T-helper 17 cell (primary cell): Measurements from ENCODE around the gene AHCYL1. TPM values are rescaled to one million over a fixed set of nuclear protein-coding genes. Genes with fewer than 3 reads are reported as not detected.
"Not testable (repeated sequence)": the region's sequence is repeated elsewhere in the genome, so short reads cannot be mapped to it uniquely, and the experiment has no call there.

Experiments used
- ATAC-seq: fragments of 150-1000 bp; cut with Tn5 transposase; 2 replicates; pipeline ENCODE4 v1.10.0; 2021; ENCODE audit warnings: mild to moderate bottlenecking, moderate library complexity
- DNase-seq, 3 donors: peaks; one replicate each; pipeline versions ENCODE4 v3.0.0 to v3.0.0-alpha.2; 2020 to 2021
- H3K9me3 ChIP-seq: one replicate; pipeline ENCODE4 v1.7.0; 2013; ENCODE audit warnings: low read length, mild to moderate bottlenecking; ENCODE audit not compliant: control insufficient read depth, poor library complexity, severe bottlenecking
- H3K27ac Mint-ChIP-seq: one replicate; pipeline ENCODE4 v1.8.0; 2022; ENCODE audit warnings: mild to moderate bottlenecking, moderate library complexity, mixed read lengths
- H3K27me3 Mint-ChIP-seq: one replicate; pipeline ENCODE4 v1.8.0; 2022; ENCODE audit warnings: mixed read lengths
- H3K36me3 Mint-ChIP-seq: one replicate; pipeline ENCODE4 v1.8.0; 2022; ENCODE audit warnings: low read depth, mixed read lengths
- H3K4me1 Mint-ChIP-seq: one replicate; pipeline ENCODE4 v1.8.0; 2022; ENCODE audit warnings: mild to moderate bottlenecking, mixed read lengths
- H3K4me3 Mint-ChIP-seq: one replicate; pipeline ENCODE4 v1.8.0; 2022; ENCODE audit warnings: mild to moderate bottlenecking, moderate library complexity, mixed read lengths
- total RNA-seq, 4 donors: library from RNA in 2 of 4; stranded (reverse) in 2 of 4; gene quantifications; one replicate each; pipeline ENCODE4 v1.2.3 and lab custom pipeline; 2022 to 2026

The AHCYL1 gene
- total RNA-seq, result 10 to 100 TPM; 16.5 to 21.3 TPM
- 39.7 to 76.5 reads per million in 2 donors for total RNA-seq (lab: John Stamatoyannopoulos, UW)

DNA sequence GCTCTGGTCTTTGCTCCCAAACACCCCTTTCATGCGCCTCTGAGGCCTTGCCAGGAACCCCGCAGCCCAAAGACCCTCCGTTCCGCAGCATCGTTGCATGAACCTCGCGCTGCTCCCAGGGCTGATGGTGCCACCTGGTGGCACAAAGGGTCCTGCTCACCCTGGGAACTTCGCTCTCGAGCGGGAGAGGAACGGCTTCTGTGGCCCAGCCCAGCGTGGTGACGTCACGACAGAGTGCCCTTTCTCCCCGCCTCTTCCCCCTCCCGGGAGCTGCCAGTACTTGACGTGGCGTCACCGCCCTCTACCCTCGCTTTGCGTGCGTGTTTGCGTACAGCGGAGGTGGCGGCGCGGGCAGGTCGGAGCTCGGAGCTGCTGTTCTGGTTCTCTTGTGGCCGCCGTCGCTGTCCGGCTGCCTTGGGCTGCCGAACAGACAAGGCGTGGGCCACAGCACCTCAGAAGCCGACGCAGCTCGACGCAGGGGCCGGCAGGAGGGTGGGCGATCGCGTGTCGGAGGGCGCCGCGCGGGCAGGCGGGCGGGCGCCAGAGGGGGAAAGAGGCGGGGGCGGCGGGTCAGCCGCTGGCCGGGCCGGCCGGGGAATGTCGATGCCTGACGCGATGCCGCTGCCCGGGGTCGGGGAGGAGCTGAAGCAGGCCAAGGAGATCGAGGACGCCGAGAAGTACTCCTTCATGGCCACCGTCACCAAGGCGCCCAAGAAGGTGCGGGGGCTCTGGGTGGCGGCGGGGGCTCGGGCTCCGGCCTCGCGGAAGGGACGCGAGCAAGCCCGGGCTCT, at the start of gene AHCYL1:
TSS of gene AHCYL1 (plus strand) at position 310 of the 791 bp plus-strand sequence. CDS start at position 598, 288 bp downstream.
- H3K36me3 Mint-ChIP-seq, result no peaks in the 10 kb centered on the region
- H3K27ac Mint-ChIP-seq, result peak within 1 kb of the TSS; percentile 96
- DNase-seq, result peak; percentile 96 to 99 (median 98)
- H3K4me3 Mint-ChIP-seq, result peak within 1 kb of the TSS; percentile 99
- ATAC-seq, result peak; percentile 99
- H3K4me1 Mint-ChIP-seq, result peaks cover 34% of the 10 kb centered on the region
- no peaks in the 10 kb centered on the region for H3K9me3 ChIP-seq
- peaks cover 4% of the 10 kb centered on the region for H3K27me3 Mint-ChIP-seq

DNA sequence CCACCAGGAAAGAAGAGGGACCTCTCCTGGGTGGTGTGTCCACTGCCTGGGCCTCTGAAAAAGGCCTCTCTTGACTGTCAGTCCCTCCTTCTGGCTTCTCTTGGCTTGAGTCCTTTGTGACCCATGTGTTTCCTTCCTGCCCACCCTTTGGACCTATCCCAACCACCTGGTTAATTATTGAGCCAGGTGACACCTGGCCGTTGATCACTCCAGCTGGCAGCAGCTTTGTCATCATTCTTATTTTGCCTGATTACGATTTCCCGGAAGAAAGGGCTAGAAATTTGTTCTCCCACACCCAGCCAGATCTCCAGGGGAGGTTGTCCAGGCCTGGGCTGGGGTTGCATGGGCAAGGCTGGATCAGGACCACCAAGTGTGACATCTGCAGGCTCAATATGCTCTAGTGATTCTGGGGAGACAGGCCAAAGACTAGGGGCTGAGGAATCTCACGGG, 49.1 kb upstream of the AHCYL1 start:
- DNase-seq, result no peak
- Mint-ChIP-seq H3K36me3 (no peaks in the 10 kb centered on the region), H3K4me3 (no peak overlapping the region), H3K27me3 (no peaks in the 10 kb centered on the region), H3K4me1 (peaks cover 6% of the 10 kb centered on the region), H3K27ac (no peak overlapping the region)
- no peaks in the 10 kb centered on the region for H3K9me3 ChIP-seq
- no peak for ATAC-seq

- no peaks in the 10 kb centered on the region for H3K9me3 ChIP-seq
- Mint-ChIP-seq H3K4me3 (no peak overlapping the region), H3K27me3 (peaks cover 3% of the 10 kb centered on the region), H3K4me1 (peaks cover 4% of the 10 kb centered on the region), H3K27ac (no peak overlapping the region), H3K36me3 (no peaks in the 10 kb centered on the region)
- no peak for DNase-seq
- no peak for ATAC-seq
Measured at GRCh38 chr1:109937738-109938137, 46.8 kb upstream of the AHCYL1 start.

DNA sequence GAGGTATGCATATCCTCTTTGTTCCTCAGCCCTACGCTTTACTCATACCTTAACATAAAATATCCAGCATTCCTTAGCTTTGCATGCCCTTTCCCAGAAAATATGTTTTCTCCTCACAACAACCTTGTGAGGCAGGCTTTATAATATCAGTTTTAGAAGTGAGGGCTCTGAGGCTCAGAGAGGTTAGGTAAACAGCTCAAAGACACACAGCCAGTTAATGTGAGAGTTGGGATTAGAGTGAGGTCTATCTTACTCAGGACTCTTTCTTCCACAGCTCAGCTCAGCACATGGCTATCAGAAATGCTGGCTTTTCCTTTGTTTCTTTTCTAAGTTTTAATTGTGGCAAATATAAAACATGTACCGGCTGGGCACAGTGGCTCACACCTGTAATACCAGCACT, 46.0 kb upstream of the AHCYL1 start:
- no peak for DNase-seq
- no peaks in the 10 kb centered on the region for H3K36me3 Mint-ChIP-seq
- no peaks in the 10 kb centered on the region for H3K9me3 ChIP-seq
- no peak overlapping the region for H3K27ac Mint-ChIP-seq
- H3K4me1 Mint-ChIP-seq, result peaks cover 4% of the 10 kb centered on the region
- H3K27me3 Mint-ChIP-seq, result peaks cover 4% of the 10 kb centered on the region
- no peak for ATAC-seq
- H3K4me3 Mint-ChIP-seq, result no peak overlapping the region

GRCh38 chr1:109942434-109942833, 42.1 kb upstream of the AHCYL1 start:
- ATAC-seq, result no peak
- H3K9me3 ChIP-seq, result no peaks in the 10 kb centered on the region
- Mint-ChIP-seq H3K4me3 (no peak overlapping the region), H3K27ac (no peak overlapping the region), H3K4me1 (peaks cover 5% of the 10 kb centered on the region), H3K36me3 (peaks cover 5% of the 10 kb centered on the region), H3K27me3 (peaks cover 4% of the 10 kb centered on the region)
- no peak for DNase-seq

GRCh38 chr1:109944541-109944940, 40.0 kb upstream of the AHCYL1 start:
- peaks cover 4% of the 10 kb centered on the region for H3K27me3 Mint-ChIP-seq
- no peak for DNase-seq
- H3K9me3 ChIP-seq, result no peaks in the 10 kb centered on the region
- ATAC-seq, result no peak
- peaks cover 5% of the 10 kb centered on the region for H3K4me1 Mint-ChIP-seq
- peaks cover 5% of the 10 kb centered on the region for H3K36me3 Mint-ChIP-seq
- H3K27ac Mint-ChIP-seq, result no peak overlapping the region
- no peak overlapping the region for H3K4me3 Mint-ChIP-seq

GRCh38 chr1:109946511-109946910, 38.1 kb upstream of the AHCYL1 start:
- Mint-ChIP-seq H3K36me3 (peaks cover 5% of the 10 kb centered on the region), H3K4me1 (peaks cover 5% of the 10 kb centered on the region), H3K27ac (no peak overlapping the region), H3K27me3 (peaks cover 4% of the 10 kb centered on the region), H3K4me3 (no peak overlapping the region)
- ATAC-seq (no peak), DNase-seq (no peak)
- no peaks in the 10 kb centered on the region for H3K9me3 ChIP-seq

GRCh38 chr1:109947582-109948284, 36.8 kb upstream of the AHCYL1 start:
- ATAC-seq (no peak), DNase-seq (no peak)
- no peaks in the 10 kb centered on the region for H3K9me3 ChIP-seq
- peaks cover 5% of the 10 kb centered on the region for H3K36me3 Mint-ChIP-seq
- H3K27ac Mint-ChIP-seq, result peak overlapping the region; percentile 62
- peaks cover 5% of the 10 kb centered on the region for H3K4me1 Mint-ChIP-seq
- peaks cover 1% of the 10 kb centered on the region for H3K27me3 Mint-ChIP-seq
- no peak overlapping the region for H3K4me3 Mint-ChIP-seq

DNA sequence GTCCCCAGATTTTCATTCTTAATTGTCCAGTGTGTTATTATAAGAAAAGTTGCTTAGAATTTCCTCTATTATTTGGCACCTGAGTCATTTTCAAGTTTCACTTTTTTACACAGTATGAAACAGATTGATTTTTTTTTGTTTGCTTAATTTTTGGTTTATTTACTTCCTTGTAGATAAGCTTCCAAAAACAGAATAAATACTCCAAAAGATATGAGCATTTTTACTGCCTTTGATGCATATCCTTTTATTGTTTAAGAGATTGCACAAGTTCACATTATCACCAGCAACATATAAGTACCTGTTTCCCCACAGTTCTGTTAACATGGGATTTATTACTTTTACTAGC, 36.3 kb upstream of the AHCYL1 start:
- no peak overlapping the region for H3K4me3 Mint-ChIP-seq
- H3K36me3 Mint-ChIP-seq, result peaks cover 5% of the 10 kb centered on the region
- H3K27ac Mint-ChIP-seq, result peak overlapping the region; percentile 62
- DNase-seq (no peak), ATAC-seq (no peak)
- H3K27me3 Mint-ChIP-seq, result no peaks in the 10 kb centered on the region
- no peaks in the 10 kb centered on the region for H3K9me3 ChIP-seq
- peaks cover 5% of the 10 kb centered on the region for H3K4me1 Mint-ChIP-seq

GRCh38 chr1:109950038-109950437, 34.5 kb upstream of the AHCYL1 start:
- H3K36me3 Mint-ChIP-seq, result peaks cover 2% of the 10 kb centered on the region
- no peaks in the 10 kb centered on the region for H3K4me1 Mint-ChIP-seq
- H3K4me3 Mint-ChIP-seq, result no peak overlapping the region
- ATAC-seq (no peak), DNase-seq (no peak)
- no peaks in the 10 kb centered on the region for H3K9me3 ChIP-seq
- H3K27ac Mint-ChIP-seq, result no peak overlapping the region
- no peaks in the 10 kb centered on the region for H3K27me3 Mint-ChIP-seq

DNA sequence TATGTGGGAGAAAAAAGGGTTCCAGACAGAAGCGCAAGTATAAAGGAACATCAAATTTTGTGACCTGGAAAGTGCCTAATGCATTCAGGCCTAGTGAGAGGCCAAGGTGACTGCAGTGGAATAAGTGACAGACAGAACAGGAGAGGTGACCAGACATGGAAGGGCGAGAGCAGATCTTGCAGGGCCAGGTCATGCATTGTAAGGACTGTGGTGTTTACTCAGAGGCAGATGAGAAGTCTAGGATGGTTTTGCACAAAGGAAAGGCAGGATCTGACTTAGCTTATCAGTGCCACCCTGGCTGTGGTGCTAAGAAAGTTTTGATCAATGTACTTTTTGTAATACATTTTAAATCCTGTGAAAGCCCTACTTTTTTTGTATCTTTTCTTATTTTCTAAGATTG, 34.1 kb upstream of the AHCYL1 start:
- no peaks in the 10 kb centered on the region for H3K9me3 ChIP-seq
- Mint-ChIP-seq H3K4me3 (no peak overlapping the region), H3K27ac (no peak overlapping the region), H3K36me3 (peaks cover 2% of the 10 kb centered on the region), H3K27me3 (no peaks in the 10 kb centered on the region), H3K4me1 (no peaks in the 10 kb centered on the region)
- DNase-seq (no peak), ATAC-seq (no peak)

- H3K4me3 Mint-ChIP-seq, H3K27me3 Mint-ChIP-seq, ATAC-seq, H3K27ac Mint-ChIP-seq, H3K9me3 ChIP-seq, H3K36me3 Mint-ChIP-seq, H3K4me1 Mint-ChIP-seq, DNase-seq: not testable (repeated sequence)
Measured at GRCh38 chr1:109951501-109951900, 33.1 kb upstream of the AHCYL1 start.

GRCh38 chr1:109954041-109954512, 30.5 kb upstream of the AHCYL1 start:
- H3K27me3 Mint-ChIP-seq, result peaks cover 25% of the 10 kb centered on the region
- ATAC-seq (no peak), DNase-seq (no peak)

More at GRCh38 chr1:109954041-109954512, 30.5 kb upstream of the AHCYL1 start:
- Mint-ChIP-seq H3K27ac (no peak overlapping the region), H3K4me1 (peaks cover 2% of the 10 kb centered on the region), H3K4me3 (no peak overlapping the region), H3K36me3 (no peaks in the 10 kb centered on the region)
- no peaks in the 10 kb centered on the region for H3K9me3 ChIP-seq
